DND-41 (cell line): Measurements from ENCODE around the gene TMPRSS6.

Experiments used
- ATAC-seq: fragments of 200-7000 bp; cut with Tn5 transposase; 3 replicates; pipeline ENCODE4 v1.9.1; 2021; ENCODE audit warnings: low read depth; ENCODE audit not compliant: insufficient read depth
- DNase-seq: peaks from one replicate; pipeline ENCODE4 v3.0.0-alpha.2; 2020
- H2AFZ ChIP-seq: 2 replicates; pipeline ENCODE4 v1.6.0; 2012; ENCODE audit warnings: low read depth, low read length
- H3K27ac ChIP-seq: 2 replicates; pipeline ENCODE4 v1.5.1; 2012; ENCODE audit warnings: low read length, inconsistent platforms
- H3K27me3 ChIP-seq: fragments of 200-600 bp; sonication (generic); 2 replicates; pipeline ENCODE4 v1.6.0; 2012; ENCODE audit warnings: low read length, mild to moderate bottlenecking, inconsistent platforms; ENCODE audit not compliant: insufficient read depth, poor library complexity
- H3K36me3 ChIP-seq: 2 replicates; pipeline ENCODE4 v1.5.1; 2012; ENCODE audit warnings: low read length, inconsistent platforms; ENCODE audit not compliant: insufficient read depth
- H3K4me1 ChIP-seq: 2 replicates; pipeline ENCODE4 v1.5.1; 2012; ENCODE audit warnings: mild to moderate bottlenecking, low read length; ENCODE audit not compliant: insufficient read depth
- H3K4me2 ChIP-seq: 2 replicates; pipeline ENCODE4 v1.6.0; 2012; ENCODE audit warnings: mild to moderate bottlenecking, moderate library complexity, low read length, inconsistent platforms; ENCODE audit not compliant: insufficient read depth
- H3K4me3 ChIP-seq, 2 experiments: fragments of 200-600 bp in 1 of 2; shearing (Covaris generic) in 1 of 2; 2 replicates each; pipeline ENCODE4 v1.5.1; 2012 to 2016; ENCODE audit warnings: inconsistent platforms in 2 of 2, low read length in 2 of 2, mild to moderate bottlenecking in 2 of 2, low read depth in 1 of 2, moderate library complexity in 1 of 2
- H3K79me2 ChIP-seq: 2 replicates; pipeline ENCODE4 v1.6.0; 2012; ENCODE audit warnings: low read length, inconsistent platforms; ENCODE audit not compliant: insufficient read depth
- H3K9ac ChIP-seq: 2 replicates; pipeline ENCODE4 v1.6.0; 2012; ENCODE audit warnings: low read depth, mild to moderate bottlenecking, inconsistent platforms, low read length, moderate library complexity
- H3K9me3 ChIP-seq: 2 replicates; pipeline ENCODE4 v1.5.1; 2012; ENCODE audit warnings: low read length, moderate library complexity, mild to moderate bottlenecking, inconsistent platforms; ENCODE audit not compliant: insufficient read depth, severe bottlenecking
- H4K20me1 ChIP-seq: 2 replicates; pipeline ENCODE4 v1.6.0; 2012; ENCODE audit warnings: low read length; ENCODE audit not compliant: insufficient read depth
- EZH2 ChIP-seq: IDR thresholded peaks from 3 replicates; pipeline ENCODE4 v1.6.1; 2012; ENCODE audit warnings: borderline replicate concordance, low read depth, mild to moderate bottlenecking, moderate library complexity, low read length, inconsistent platforms; ENCODE audit not compliant: severe bottlenecking
- TF ChIP-seq, protein P1 (sequence below): IDR thresholded peaks from 2 replicates; pipeline ENCODE4 v1.5.1; 2012; ENCODE audit warnings: borderline replicate concordance, low read length, moderate library complexity, mild to moderate bottlenecking; ENCODE audit not compliant: poor library complexity, severe bottlenecking; ENCODE audit errors: extremely low read depth

TMPRSS6 gene

GRCh38 chr22:37133304-37134018, 23.9 kb upstream of the TMPRSS6 start:
- H3K9ac ChIP-seq, result no peak overlapping the region
- DNase-seq, result no peak
- no peak for ATAC-seq
- no peaks in the 10 kb centered on the region for H3K9me3 ChIP-seq
- TF ChIP-seq EZH2, result no peak
- TF ChIP-seq, protein P1, sequence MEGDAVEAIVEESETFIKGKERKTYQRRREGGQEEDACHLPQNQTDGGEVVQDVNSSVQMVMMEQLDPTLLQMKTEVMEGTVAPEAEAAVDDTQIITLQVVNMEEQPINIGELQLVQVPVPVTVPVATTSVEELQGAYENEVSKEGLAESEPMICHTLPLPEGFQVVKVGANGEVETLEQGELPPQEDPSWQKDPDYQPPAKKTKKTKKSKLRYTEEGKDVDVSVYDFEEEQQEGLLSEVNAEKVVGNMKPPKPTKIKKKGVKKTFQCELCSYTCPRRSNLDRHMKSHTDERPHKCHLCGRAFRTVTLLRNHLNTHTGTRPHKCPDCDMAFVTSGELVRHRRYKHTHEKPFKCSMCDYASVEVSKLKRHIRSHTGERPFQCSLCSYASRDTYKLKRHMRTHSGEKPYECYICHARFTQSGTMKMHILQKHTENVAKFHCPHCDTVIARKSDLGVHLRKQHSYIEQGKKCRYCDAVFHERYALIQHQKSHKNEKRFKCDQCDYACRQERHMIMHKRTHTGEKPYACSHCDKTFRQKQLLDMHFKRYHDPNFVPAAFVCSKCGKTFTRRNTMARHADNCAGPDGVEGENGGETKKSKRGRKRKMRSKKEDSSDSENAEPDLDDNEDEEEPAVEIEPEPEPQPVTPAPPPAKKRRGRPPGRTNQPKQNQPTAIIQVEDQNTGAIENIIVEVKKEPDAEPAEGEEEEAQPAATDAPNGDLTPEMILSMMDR, result no peak
- H2AFZ ChIP-seq, result no peak overlapping the region
- H3K27me3 ChIP-seq, result no peaks in the 10 kb centered on the region
- H3K4me1 ChIP-seq, result no peaks in the 10 kb centered on the region
- no peaks in the 10 kb centered on the region for H3K79me2 ChIP-seq
- peaks cover 3% of the 10 kb centered on the region; the same call in 1 of the 2 replicates for H4K20me1 ChIP-seq
- no peaks in the 10 kb centered on the region for H3K36me3 ChIP-seq
- H3K4me2 ChIP-seq, result no peak overlapping the region
- no peak overlapping the region for H3K4me3 ChIP-seq
- no peak overlapping the region for H3K27ac ChIP-seq

GRCh38 chr22:37132773-37133172, 23.3 kb upstream of the TMPRSS6 start:
- no peak overlapping the region for H3K4me3 ChIP-seq
- H4K20me1 ChIP-seq, result peaks cover 3% of the 10 kb centered on the region; the same call in 1 of the 2 replicates
- ATAC-seq, result no peak
- H2AFZ ChIP-seq, result no peak overlapping the region
- no peaks in the 10 kb centered on the region for H3K79me2 ChIP-seq
- H3K27ac ChIP-seq, result no peak overlapping the region
- no peak overlapping the region for H3K9ac ChIP-seq
- H3K36me3 ChIP-seq, result no peaks in the 10 kb centered on the region
- no peak for DNase-seq
- no peaks in the 10 kb centered on the region for H3K27me3 ChIP-seq
- H3K4me2 ChIP-seq, result no peak overlapping the region
- TF ChIP-seq, protein P1, result no peak
- no peak for TF ChIP-seq EZH2
- no peaks in the 10 kb centered on the region for H3K4me1 ChIP-seq
- no peaks in the 10 kb centered on the region for H3K9me3 ChIP-seq

- no peak overlapping the region for H3K4me3 ChIP-seq
- no peaks in the 10 kb centered on the region for H3K36me3 ChIP-seq
- H3K9ac ChIP-seq, result no peak overlapping the region
- H3K4me2 ChIP-seq, result no peak overlapping the region
- no peak overlapping the region for H2AFZ ChIP-seq
- no peaks in the 10 kb centered on the region for H3K9me3 ChIP-seq
- H3K79me2 ChIP-seq, result no peaks in the 10 kb centered on the region
- no peaks in the 10 kb centered on the region for H3K4me1 ChIP-seq
- ATAC-seq, result no peak
- H3K27me3 ChIP-seq, result no peaks in the 10 kb centered on the region
- TF ChIP-seq, protein P1, result no peak
- TF ChIP-seq EZH2, result no peak
- H3K27ac ChIP-seq, result no peak overlapping the region
- no peaks in the 10 kb centered on the region for H4K20me1 ChIP-seq
- no peak for DNase-seq
Measured at GRCh38 chr22:37129866-37130441, 20.4 kb upstream of the TMPRSS6 start.
